Measurements from ENCODE around the gene ANKRD33B.

GRCh38 chr5:10663489-10664179, 99.8 kb downstream of the ANKRD33B start:
- no peak for TF ChIP-seq CTCF (IDR thresholded peaks at IDR 0.05)
- TF ChIP-seq POLR2A (IDR thresholded peaks at IDR 0.05): no peak

All from heart left ventricle (tissue), 13 donors.